Measurements from ENCODE around the gene NEIL3. TPM values are rescaled to one million over a fixed set of nuclear protein-coding genes. Genes with fewer than 3 reads are reported as not detected.

The NEIL3 gene
- polyA plus RNA-seq, 1 donor from 2014 or later = 0.15 TPM

DNA sequence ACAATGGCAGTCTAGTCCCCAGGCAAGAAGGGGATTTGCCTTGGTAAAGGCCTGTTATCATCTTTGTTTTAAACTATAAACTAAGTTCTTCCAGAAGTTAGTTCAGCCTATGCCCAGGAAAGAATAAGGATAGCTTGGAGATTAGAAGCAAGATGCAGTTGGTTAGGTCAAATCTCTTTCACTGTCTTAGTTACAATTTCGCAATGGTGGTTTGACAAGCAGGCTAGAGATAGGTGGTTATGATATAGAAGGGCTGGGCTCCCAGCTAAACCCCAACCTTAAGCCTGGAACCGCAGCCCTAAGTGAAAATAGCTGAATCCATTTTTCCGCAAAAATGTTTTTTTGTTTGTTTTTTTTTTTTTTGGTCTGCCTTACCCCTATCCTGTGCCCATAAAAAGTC is 41.8 kb upstream of the NEIL3 start:
- H2AFZ ChIP-seq (ENCODE audit: low read depth, low read length) = no peak overlapping the region
- no peak overlapping the region for H3K4me2 ChIP-seq (ENCODE audit: low read length)
- H3K9ac ChIP-seq (ENCODE audit: low read length) = no peak overlapping the region
- H3K9me3 ChIP-seq (ENCODE audit: low read length) = no peaks in the 10 kb centered on the region
- no peak overlapping the region for H3K27ac ChIP-seq (ENCODE audit: low read length)
- no peaks in the 10 kb centered on the region for H3K36me3 ChIP-seq (ENCODE audit: insufficient read depth, low read length)
- H3K4me3 ChIP-seq (ENCODE audit: low read length) = no peak overlapping the region
- no peaks in the 10 kb centered on the region for H3K79me2 ChIP-seq (replicated peaks; ENCODE audit: insufficient read depth, low read length)
- TF ChIP-seq, protein P1, sequence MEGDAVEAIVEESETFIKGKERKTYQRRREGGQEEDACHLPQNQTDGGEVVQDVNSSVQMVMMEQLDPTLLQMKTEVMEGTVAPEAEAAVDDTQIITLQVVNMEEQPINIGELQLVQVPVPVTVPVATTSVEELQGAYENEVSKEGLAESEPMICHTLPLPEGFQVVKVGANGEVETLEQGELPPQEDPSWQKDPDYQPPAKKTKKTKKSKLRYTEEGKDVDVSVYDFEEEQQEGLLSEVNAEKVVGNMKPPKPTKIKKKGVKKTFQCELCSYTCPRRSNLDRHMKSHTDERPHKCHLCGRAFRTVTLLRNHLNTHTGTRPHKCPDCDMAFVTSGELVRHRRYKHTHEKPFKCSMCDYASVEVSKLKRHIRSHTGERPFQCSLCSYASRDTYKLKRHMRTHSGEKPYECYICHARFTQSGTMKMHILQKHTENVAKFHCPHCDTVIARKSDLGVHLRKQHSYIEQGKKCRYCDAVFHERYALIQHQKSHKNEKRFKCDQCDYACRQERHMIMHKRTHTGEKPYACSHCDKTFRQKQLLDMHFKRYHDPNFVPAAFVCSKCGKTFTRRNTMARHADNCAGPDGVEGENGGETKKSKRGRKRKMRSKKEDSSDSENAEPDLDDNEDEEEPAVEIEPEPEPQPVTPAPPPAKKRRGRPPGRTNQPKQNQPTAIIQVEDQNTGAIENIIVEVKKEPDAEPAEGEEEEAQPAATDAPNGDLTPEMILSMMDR (IDR thresholded peaks at IDR 0.05; ENCODE audit: poor library complexity, severe bottlenecking) = no peak
- TF ChIP-seq POLR2AphosphoS5 (IDR thresholded peaks at IDR 0.05) (no peak), EZH2 (IDR thresholded peaks at IDR 0.05; ENCODE audit: borderline replicate concordance, insufficient read depth, low read length, poor library complexity, severe bottlenecking) (no peak), EP300 (conservative IDR thresholded peaks at IDR 0.05; ENCODE audit: poor library complexity, severe bottlenecking) (no peak), TAF1 (IDR thresholded peaks at IDR 0.05; ENCODE audit: low read depth) (no peak), SMC3 (conservative IDR thresholded peaks at IDR 0.05; ENCODE audit: poor library complexity) (no peak), MXI1 (conservative IDR thresholded peaks at IDR 0.05; ENCODE audit: poor library complexity, severe bottlenecking) (no peak), RAD21 (conservative IDR thresholded peaks at IDR 0.05) (no peak)
- H4K20me1 ChIP-seq (ENCODE audit: insufficient read depth) = no peaks in the 10 kb centered on the region
- no peaks in the 10 kb centered on the region for H3K9me2 ChIP-seq (ENCODE audit: insufficient read depth, low read length)
- H3F3A ChIP-seq (ENCODE audit: insufficient read depth, low read length, poor library complexity, severe bottlenecking) = peaks cover 3% of the 10 kb centered on the region
- no peaks in the 10 kb centered on the region for H3K27me3 ChIP-seq (ENCODE audit: insufficient read depth, low read depth, low read length)

DNA sequence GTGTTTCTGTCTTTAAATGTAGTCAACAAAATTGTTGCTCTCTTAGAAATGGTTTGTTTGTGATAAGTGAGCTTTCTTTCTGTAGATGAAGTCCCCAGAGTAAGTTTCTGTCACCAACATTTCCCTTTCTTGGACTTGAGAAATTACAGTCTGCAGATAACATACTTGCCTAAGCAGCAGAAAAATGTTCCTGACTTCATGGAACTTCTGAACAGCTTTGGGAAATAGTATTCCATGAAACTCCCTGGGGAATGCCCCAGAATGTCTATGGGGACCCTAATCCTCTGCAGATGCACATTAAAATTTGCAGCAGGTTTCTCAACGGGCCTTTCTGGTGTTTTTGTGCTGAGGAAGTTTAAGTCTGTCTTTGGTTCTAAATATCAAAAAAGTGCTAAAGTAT is 38.6 kb upstream of the NEIL3 start:
- Histone ChIP-seq H3K9me2 (ENCODE audit: insufficient read depth, low read length) (no peaks in the 10 kb centered on the region), H2AFZ (ENCODE audit: low read depth, low read length) (no peak overlapping the region), H3K27ac (ENCODE audit: low read length) (no peak overlapping the region)

DNA sequence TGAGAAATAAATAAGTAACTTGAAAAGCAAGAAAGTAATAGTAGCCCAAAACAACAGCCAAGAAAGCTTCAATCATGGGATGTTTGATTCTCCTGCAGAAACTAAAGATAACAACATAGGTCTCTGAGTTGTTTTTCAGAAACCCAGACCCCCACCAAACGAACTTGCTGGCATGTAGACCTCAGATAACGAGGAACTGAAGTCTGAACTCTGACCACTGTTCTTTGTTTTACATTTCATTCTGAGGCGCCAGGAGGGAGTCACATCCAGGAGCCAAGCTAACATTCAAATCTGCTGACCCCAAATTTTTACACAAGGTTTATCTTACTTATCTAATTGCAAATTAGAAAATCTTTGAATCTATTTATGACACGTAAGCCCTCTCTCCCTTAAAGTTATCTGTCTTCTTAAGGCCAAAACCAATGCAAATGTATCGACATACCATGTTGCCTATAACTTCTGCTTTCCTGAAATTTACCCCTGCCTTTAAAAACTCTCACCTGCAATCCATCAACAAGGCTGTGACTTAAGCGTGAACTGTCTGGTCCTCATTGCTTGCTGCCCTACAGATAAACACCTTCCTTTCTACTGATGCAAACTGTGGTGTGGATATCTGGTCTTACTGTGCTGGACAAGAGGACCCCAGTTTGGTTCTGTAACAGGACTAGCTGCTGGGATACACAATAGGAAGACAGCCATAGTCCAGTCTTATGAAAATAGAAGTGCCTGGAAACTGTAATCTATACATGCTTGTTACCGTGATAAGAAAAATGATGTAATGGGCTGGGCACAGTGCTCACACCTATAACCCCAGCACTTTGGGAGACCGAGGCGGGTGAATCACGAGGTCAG is 37.5 kb upstream of the NEIL3 start:
- Histone ChIP-seq H3K4me3 (ENCODE audit: low read length) (no peak overlapping the region), H4K20me1 (ENCODE audit: insufficient read depth) (no peaks in the 10 kb centered on the region), H3K36me3 (ENCODE audit: insufficient read depth, low read length) (no peaks in the 10 kb centered on the region), H3F3A (ENCODE audit: insufficient read depth, low read length, poor library complexity, severe bottlenecking) (no peaks in the 10 kb centered on the region), H3K27ac (ENCODE audit: low read length) (no peak overlapping the region), H3K9me3 (ENCODE audit: low read length) (no peaks in the 10 kb centered on the region), H3K9me2 (ENCODE audit: insufficient read depth, low read length) (no peaks in the 10 kb centered on the region), H3K27me3 (ENCODE audit: insufficient read depth, low read depth, low read length) (no peaks in the 10 kb centered on the region), H2AFZ (ENCODE audit: low read depth, low read length) (no peak overlapping the region), H3K4me2 (ENCODE audit: low read length) (no peak overlapping the region), H3K79me2 (replicated peaks; ENCODE audit: insufficient read depth, low read length) (no peaks in the 10 kb centered on the region), H3K9ac (ENCODE audit: low read length) (no peak overlapping the region)
- TF ChIP-seq EZH2 (IDR thresholded peaks at IDR 0.05; ENCODE audit: borderline replicate concordance, insufficient read depth, low read length, poor library complexity, severe bottlenecking) (no peak), MXI1 (conservative IDR thresholded peaks at IDR 0.05; ENCODE audit: poor library complexity, severe bottlenecking) (no peak), SMC3 (conservative IDR thresholded peaks at IDR 0.05; ENCODE audit: poor library complexity) (no peak), RAD21 (conservative IDR thresholded peaks at IDR 0.05) (no peak), TAF1 (IDR thresholded peaks at IDR 0.05; ENCODE audit: low read depth) (no peak)
- TF ChIP-seq, protein P2, sequence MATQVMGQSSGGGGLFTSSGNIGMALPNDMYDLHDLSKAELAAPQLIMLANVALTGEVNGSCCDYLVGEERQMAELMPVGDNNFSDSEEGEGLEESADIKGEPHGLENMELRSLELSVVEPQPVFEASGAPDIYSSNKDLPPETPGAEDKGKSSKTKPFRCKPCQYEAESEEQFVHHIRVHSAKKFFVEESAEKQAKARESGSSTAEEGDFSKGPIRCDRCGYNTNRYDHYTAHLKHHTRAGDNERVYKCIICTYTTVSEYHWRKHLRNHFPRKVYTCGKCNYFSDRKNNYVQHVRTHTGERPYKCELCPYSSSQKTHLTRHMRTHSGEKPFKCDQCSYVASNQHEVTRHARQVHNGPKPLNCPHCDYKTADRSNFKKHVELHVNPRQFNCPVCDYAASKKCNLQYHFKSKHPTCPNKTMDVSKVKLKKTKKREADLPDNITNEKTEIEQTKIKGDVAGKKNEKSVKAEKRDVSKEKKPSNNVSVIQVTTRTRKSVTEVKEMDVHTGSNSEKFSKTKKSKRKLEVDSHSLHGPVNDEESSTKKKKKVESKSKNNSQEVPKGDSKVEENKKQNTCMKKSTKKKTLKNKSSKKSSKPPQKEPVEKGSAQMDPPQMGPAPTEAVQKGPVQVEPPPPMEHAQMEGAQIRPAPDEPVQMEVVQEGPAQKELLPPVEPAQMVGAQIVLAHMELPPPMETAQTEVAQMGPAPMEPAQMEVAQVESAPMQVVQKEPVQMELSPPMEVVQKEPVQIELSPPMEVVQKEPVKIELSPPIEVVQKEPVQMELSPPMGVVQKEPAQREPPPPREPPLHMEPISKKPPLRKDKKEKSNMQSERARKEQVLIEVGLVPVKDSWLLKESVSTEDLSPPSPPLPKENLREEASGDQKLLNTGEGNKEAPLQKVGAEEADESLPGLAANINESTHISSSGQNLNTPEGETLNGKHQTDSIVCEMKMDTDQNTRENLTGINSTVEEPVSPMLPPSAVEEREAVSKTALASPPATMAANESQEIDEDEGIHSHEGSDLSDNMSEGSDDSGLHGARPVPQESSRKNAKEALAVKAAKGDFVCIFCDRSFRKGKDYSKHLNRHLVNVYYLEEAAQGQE (IDR thresholded peaks at IDR 0.05; ENCODE audit: borderline replicate concordance) = no peak
- TF ChIP-seq, protein P1 (IDR thresholded peaks at IDR 0.05; ENCODE audit: poor library complexity, severe bottlenecking) = no peak

More for the DNA sequence above, 38.6 kb upstream of the NEIL3 start:
- no peaks in the 10 kb centered on the region for H3F3A ChIP-seq (ENCODE audit: insufficient read depth, low read length, poor library complexity, severe bottlenecking)
- no peaks in the 10 kb centered on the region for H3K27me3 ChIP-seq (ENCODE audit: insufficient read depth, low read depth, low read length)
- no peaks in the 10 kb centered on the region for H3K36me3 ChIP-seq (ENCODE audit: insufficient read depth, low read length)
- H3K9me3 ChIP-seq (ENCODE audit: low read length) = no peaks in the 10 kb centered on the region
- no peaks in the 10 kb centered on the region for H3K79me2 ChIP-seq (replicated peaks; ENCODE audit: insufficient read depth, low read length)
- H3K4me3 ChIP-seq (ENCODE audit: low read length) = no peak overlapping the region
- no peak overlapping the region for H3K9ac ChIP-seq (ENCODE audit: low read length)
- H3K4me2 ChIP-seq (ENCODE audit: low read length) = no peak overlapping the region
- H4K20me1 ChIP-seq (ENCODE audit: insufficient read depth) = no peaks in the 10 kb centered on the region
- no peak for TF ChIP-seq EP300 (conservative IDR thresholded peaks at IDR 0.05; ENCODE audit: poor library complexity, severe bottlenecking)

Measured in neural cell (in vitro differentiated cells).